CD4-positive, alpha-beta T cell treated with Interleukin-6 at 100 ng/mL for 8 hours (primary cell): ENCODE data around the gene NKAPL.
"Not testable (repeated sequence)": the region's sequence is repeated elsewhere in the genome, so short reads cannot be mapped to it uniquely, and the experiment has no call there.

Source experiments
- DNase-seq: peaks from one replicate; pipeline ENCODE4 v3.0.0-alpha.2; 2020; ENCODE audit warnings: mixed read lengths, low spot score

NKAPL gene

GRCh38 chr6:28296520-28297060 is 37.5 kb downstream of the NKAPL start:
- no peak for DNase-seq

- no peak for DNase-seq
Measured at GRCh38 chr6:28303570-28303969, 44.5 kb downstream of the NKAPL start.

- not testable (repeated sequence) for DNase-seq
Measured at GRCh38 chr6:28306363-28306762, 47.3 kb downstream of the NKAPL start.
